Activated T-cell treated with anti-CD3 and anti-CD28 coated beads for 24 hours (primary cell): Measurements from ENCODE around the gene NGEF.
A peak's percentile ranks its signal among the peaks of the same experiment; 100 is the strongest.

ENCODE experiments used
- DNase-seq: peaks from one replicate; pipeline ENCODE4 v3.0.0-alpha.2; 2020; ENCODE audit warnings: low read depth

Gene NGEF

GRCh38 chr2:232884001-232884421, 129.0 kb downstream of the NGEF start:
- no peak for DNase-seq

DNA sequence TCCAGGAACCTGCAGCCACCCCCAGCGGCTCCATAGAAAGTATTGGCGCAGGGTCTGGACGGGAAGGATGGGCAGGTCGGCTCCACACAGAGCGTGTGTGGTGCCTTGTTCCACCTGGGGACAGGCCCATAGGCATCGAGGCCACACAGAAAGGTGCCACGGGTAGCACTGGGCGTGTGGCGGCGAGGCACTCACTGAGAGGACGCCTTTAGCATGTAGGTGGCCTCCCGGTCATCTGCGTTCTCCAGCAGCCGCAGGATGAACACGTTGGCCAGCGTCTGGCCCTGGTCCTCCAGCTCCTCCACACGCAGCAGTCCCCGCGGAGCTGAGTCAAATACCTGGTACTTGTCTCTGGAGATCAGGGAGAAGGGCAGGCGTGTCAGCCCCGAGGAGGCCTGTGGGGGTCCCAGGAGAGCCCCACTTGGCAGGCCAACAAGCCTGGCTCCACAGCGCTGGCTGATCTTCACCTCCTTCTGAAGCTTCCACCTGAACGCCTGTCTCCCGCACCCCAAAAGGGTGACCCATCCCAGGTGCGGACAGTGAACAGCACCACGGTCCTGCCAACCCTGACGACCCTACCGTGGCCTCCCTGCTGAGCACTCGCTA, 129.8 kb downstream of the NGEF start:
- no peak for DNase-seq

DNA sequence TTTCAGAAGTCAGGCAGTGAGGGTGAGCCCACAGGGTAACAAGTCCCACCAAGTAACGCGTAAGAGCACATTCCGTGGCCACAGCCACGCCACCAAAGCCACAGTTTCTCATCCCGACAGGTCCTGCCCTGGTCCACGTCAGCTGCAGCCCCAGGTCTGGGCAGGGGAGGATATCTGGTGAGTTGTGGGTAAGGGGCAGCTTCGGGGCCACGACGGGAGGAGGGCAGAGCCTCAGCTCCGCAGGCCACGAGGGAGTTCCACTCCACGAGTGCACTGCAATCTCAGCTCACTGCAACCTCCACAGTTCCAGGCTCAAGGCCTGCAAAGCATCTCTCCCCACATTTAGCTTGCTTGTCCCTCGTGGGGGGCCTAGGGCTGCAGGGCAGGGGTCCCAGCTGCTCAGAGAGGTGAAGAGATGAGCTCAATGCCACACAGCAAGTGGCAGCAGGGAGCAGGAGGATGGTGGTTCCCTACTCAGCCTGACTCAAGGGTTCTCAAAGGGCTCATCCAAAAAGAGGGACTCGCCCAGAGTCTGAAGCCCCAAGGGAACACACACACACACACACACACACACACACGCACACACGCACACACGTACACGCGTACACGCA, 130.4 kb downstream of the NGEF start:
- no peak for DNase-seq

GRCh38 chr2:232882085-232882484, 131.0 kb downstream of the NGEF start:
- DNase-seq, result no peak

DNA sequence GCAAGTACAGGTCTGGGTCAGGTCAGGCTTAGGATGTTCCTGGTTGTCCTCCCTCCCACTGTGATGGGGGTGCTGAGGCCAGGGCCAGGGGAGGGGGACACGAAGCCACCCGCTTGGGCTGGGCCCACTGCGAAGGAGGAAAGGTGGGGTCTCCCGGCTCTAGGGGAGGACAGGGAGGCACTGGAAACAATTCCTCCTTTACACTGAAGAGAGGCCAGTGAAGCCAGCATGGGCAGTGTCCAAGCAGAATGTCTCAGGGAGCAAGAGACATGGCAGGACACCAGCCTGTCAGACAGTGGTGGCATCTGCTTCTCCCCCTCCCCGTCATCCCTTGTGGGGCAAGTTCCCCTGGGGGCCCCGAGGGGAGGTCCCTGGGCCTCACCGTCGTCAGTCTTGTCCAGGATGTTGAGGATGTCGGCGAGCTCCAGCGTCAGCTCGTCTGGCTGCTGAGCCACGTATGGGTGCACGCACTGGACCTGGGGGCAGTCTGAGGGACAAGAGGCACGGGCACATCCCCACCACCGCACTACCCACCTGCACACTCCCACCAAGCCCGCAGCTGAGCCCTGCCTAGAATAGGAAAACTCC, 132.2 kb downstream of the NGEF start:
- no peak for DNase-seq

- DNase-seq, result no peak
Observed at GRCh38 chr2:232879618-232880494, 133.2 kb downstream of the NGEF start.

GRCh38 chr2:232878855-232879617, 134.0 kb downstream of the NGEF start:
- DNase-seq, result no peak

DNA sequence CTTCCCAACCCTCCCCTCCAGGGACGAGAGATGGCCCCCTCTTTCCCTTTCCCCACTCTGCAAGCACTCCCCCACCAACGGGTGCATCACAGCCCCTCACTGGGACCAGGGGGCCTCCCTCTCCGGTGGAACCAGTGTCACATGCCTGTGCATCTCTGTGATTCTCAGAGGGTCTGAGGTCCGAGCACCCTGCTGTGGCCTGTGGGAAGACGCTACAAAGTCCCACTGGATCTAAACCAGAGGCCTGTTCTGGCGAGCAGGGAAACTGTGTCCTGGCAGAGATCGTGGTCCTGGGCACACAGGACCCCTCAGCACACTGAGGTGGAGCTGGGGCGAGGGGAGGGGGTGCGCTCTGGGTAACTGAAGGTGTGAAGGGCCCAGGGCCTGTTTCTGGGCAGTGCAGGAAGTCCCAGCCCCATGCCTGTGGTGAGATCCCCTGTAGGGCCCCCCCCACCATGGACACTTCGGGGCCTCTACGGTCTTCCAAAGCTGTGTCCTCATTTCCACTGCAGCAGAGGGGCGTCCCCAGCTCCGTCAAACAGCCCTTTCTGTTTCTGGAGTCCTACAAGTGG, 135.0 kb downstream of the NGEF start:
- DNase-seq, result no peak

- DNase-seq, result no peak
Observed at GRCh38 chr2:232876978-232877441, 136.0 kb downstream of the NGEF start.

DNA sequence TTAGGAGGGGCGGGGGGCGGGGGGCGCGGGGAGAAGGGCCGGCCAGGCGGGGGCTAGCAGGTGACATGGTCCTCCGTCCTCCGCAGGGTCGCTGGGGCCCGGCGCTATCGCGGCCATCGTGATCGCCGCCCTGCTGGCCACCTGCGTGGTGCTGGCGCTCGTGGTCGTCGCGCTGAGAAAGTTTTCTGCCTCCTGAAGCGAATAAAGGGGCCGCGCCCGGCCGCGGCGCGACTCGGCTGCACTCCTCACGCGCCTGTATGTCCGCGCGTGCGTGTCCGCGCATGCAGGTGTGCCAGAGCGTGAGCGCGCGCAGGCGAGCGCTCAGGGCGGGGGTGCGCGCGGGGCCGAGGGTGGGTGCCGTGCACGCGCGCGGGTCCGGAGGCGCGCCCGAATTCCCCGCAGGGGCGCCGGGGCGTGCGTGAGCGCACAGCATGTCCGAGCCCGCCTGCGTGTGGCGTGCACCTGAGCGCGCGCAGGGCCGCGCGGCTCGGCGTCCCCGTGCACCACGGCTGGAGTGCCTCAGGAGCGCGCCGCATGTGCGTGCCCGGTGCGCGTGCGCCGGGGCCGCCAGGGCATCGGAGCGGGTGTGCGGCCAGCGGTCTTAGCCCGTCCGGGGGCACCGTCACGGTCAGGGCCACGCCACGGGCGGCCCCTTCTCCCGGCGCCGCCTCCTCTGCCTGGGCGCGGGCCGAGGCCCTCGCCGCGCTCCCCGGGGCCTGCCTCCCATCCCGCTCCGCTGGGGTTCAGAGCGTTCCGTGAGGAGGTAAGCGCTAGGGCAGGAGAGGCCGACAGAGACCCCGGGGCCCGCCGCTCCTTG, 136.7 kb downstream of the NGEF start:
- DNase-seq, result peak; percentile 20

- DNase-seq, result no peak
Observed at GRCh38 chr2:232875256-232876121, 137.6 kb downstream of the NGEF start.

DNA sequence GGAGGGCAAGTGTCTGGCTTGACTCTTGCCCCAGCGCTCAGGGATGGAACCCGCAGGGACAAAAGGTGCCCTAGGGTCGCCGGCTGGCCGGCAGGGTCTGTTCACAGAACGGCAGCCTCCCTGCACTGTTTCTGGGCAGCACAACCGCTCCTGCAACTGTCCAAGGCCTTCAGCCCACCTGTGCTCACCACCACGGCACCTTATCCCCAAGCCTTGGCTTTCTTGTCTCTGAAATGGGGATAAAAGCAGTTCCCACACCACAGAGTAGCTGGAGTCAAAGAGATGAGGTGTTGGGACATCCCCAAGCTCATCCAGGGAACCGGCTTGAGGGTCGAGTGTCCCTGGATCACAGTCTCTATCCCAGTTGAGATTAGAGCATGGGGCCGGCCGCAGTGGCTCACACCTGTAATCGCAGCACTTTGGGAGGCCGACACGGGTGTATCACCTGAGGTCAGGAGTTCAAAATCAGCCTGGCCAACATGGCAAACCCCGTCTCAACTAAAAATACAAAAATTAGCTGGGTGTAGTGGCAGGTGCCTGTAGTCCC, 138.3 kb downstream of the NGEF start:
- no peak for DNase-seq

DNA sequence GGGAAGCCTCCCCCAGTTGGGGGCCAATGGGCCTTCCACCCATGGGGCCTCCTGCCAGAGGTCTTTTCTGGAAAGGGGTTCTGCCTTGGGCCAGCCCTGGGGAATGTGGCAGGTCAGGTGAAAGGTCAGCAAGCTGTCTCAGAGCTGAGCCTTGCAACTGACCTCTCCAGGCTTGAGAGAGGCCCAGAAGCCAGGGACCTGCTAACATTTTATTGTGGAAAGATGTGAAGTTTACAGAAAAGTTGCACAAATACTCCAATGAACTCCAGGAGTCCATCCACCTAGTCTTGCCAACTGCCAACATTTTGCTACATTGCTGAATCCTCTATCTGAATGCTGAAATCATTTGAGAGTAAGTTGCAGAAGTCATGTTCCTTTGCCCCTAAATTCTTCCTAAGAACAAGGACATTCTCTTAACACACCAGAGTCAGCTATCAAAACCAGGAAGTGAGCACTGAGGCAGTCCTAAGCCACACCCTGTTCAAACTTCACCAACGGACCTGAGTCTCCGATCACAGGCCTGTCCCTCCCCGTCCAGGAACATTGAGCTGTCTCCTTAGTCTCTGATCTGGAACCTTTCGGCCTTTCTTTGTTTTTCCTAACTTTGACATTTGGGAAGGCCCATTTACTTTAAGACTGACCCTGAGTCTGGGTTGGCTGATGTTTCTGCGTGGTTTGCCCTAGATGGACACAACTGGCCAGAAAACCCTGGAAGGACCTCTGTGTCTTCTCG, 139.0 kb downstream of the NGEF start:
- DNase-seq, result no peak

GRCh38 chr2:232873292-232873908, 139.7 kb downstream of the NGEF start:
- DNase-seq, result no peak

DNA sequence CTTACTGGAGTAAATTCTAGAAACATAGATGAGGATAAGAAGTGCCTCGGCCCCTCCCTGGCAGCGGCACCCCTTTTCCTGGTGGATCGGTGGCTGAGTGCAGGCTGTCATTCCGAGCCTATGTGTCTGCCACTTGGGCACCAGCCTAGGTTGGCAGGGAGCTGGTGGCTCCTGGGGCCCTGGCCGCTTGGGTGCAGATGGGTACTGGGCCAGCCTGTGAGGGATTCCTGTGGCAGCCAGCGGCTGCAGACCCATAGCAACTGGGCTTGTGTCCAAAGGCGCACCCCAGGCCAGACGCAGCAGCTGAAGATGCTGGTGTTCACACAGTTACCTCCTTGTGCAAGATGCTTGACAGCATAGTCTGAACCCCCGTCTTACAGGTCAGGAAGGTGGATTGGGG, 140.2 kb downstream of the NGEF start:
- DNase-seq, result no peak

DNA sequence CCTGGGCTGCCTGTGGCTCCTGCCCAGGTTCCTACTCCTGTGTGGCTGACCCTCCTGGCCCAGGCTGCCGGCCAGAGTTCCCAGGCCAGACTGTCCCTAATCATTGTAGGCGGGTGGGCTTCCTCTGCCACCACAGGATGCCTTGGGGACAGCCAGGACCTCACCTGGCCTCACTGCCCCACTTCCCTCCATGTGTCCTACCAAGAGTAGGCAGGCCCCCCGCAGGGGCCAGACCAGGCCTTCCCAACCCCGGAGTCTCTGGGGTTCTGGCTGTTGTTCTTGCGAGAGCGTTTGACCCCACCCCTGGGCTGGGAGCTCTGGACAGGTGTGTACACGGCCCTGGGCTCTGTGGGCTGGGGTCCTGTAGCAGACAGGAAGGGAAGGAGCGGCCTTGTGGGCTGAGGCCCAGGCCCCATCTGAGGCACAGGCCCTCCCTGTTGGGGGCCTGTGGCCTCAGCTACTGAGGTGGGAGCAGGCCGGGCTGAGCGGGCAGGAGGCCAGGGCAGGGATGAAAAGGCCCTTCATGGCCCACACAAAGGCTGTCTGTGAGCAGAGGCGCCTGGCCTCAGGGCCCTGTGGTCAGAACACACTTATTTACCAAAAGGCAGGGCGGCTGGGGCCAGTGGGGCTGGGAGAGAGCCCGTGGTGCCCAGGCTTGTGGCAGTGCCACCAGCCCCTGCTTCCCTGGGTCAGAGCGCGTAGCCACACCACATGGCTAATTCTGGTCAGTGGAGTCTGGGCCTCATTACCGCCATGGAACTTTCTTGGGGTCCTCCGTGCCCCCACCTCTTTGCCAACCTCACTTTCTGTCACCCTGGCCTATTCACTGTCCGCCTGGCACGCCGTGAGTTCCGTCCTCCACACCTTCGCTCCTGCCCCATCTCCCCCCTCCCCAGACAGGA, 141.0 kb downstream of the NGEF start:
- no peak for DNase-seq

- no peak for DNase-seq
Observed at GRCh38 chr2:232871418-232871834, 141.6 kb downstream of the NGEF start.
